SK-N-SH (cell line): ENCODE results near the gene EFNB2. TPM values are rescaled to one million over a fixed set of nuclear protein-coding genes. Genes with fewer than 3 reads are reported as not detected.

Source experiments
- CTCF ChIA-PET: fragments of 300-600, 350-600 bp; formaldehyde crosslinking; extraction: SDS; loops from one replicate; lab custom pipeline; 2021; lab: Yijun Ruan, JAX
- POLR2A ChIA-PET: fragments of 350-600 bp; sonication (Branson Sonifier 250); formaldehyde crosslinking; extraction: SDS; loops from one replicate; lab custom pipeline; 2020; ENCODE audit warnings: antibody characterized with exemption, inconsistent platforms; lab: Yijun Ruan, JAX
- DNase-seq: peaks from one replicate; pipeline ENCODE4 v3.0.0; 2012
- H2AFZ ChIP-seq: fragments of 200-600 bp; sonication (generic); 2 replicates; pipeline ENCODE4 v1.8.1; 2016; ENCODE audit warnings: antibody characterized with exemption, mild to moderate bottlenecking, low read depth
- H3F3A ChIP-seq: fragments of 200-600 bp; sonication (generic); replicated peaks from 2 replicates; pipeline ENCODE3; 2016; ENCODE audit warnings: antibody characterized with exemption, mild to moderate bottlenecking; ENCODE audit not compliant: insufficient read depth
- H3K27ac ChIP-seq, 2 experiments: fragments of 200-500 bp in 1 of 2; fragments of 200-600 bp in 1 of 2; sonication (Bioruptor generic) in 1 of 2; sonication (generic), shearing (Covaris generic) in 1 of 2; 2 replicates each; pipeline versions ENCODE4 v1.5.1 to v1.6.1; 2014 to 2016; ENCODE audit warnings: low read depth in 2 of 2, inconsistent platforms in 1 of 2, low read length in 1 of 2, mild to moderate bottlenecking in 1 of 2, mixed read lengths in 1 of 2
- H3K27me3 ChIP-seq: fragments of 200-600 bp; sonication (generic), shearing (Covaris generic); 2 replicates; pipeline ENCODE4 v1.6.1; 2016; ENCODE audit warnings: mixed run types; ENCODE audit not compliant: insufficient read depth
- H3K36me3 ChIP-seq, 2 experiments: fragments of 200-500 bp in 1 of 2; fragments of 200-600 bp in 1 of 2; sonication (Bioruptor generic) in 1 of 2; sonication (generic) in 1 of 2; replicated peaks in 1 of 2; 2 replicates each; pipeline versions ENCODE3 to v1.5.1; 2014 to 2016; ENCODE audit warnings: low read length in 1 of 2, mild to moderate bottlenecking in 1 of 2; ENCODE audit not compliant: insufficient read depth in 2 of 2, control insufficient read depth in 1 of 2
- H3K4me1 ChIP-seq, 2 experiments: fragments of 200-500 bp in 1 of 2; fragments of 200-600 bp in 1 of 2; sonication (Bioruptor generic) in 1 of 2; sonication (generic), shearing (Covaris generic) in 1 of 2; 2 replicates each; pipeline versions ENCODE4 v1.5.1 to v1.6.1; 2014 to 2016; ENCODE audit warnings: low read depth in 1 of 2, low read length in 1 of 2, mixed run types in 1 of 2; ENCODE audit not compliant: insufficient read depth in 2 of 2, control insufficient read depth in 1 of 2
- H3K4me2 ChIP-seq: fragments of 200-600 bp; sonication (generic), shearing (Covaris generic); 2 replicates; pipeline ENCODE4 v1.6.1; 2017; ENCODE audit warnings: mixed run types
- H3K4me3 ChIP-seq, 2 experiments: fragments of 200-500 bp in 1 of 2; fragments of 200-600 bp in 1 of 2; sonication (Bioruptor generic) in 1 of 2; sonication (generic), shearing (Covaris generic) in 1 of 2; 2 replicates each; pipeline versions ENCODE4 v1.5.1 to v1.8.1; 2014 to 2016; ENCODE audit warnings: low read depth in 2 of 2, inconsistent platforms in 1 of 2, low read length in 1 of 2, mild to moderate bottlenecking in 1 of 2, mixed read lengths in 1 of 2, moderate library complexity in 1 of 2
- H3K79me2 ChIP-seq: fragments of 200-600 bp; sonication (generic); 2 replicates; pipeline ENCODE4 v1.8.1; 2017; ENCODE audit warnings: mild to moderate bottlenecking; ENCODE audit not compliant: insufficient read depth
- H3K9ac ChIP-seq: fragments of 200-600 bp; sonication (generic); 2 replicates; pipeline ENCODE4 v1.6.1; 2017; ENCODE audit warnings: mixed run types
- H3K9me2 ChIP-seq: fragments of 200-600 bp; sonication (generic); 2 replicates; pipeline ENCODE4 v1.6.1; 2017; ENCODE audit warnings: mixed run types
- H3K9me3 ChIP-seq: fragments of 200-600 bp; sonication (generic); 2 replicates; pipeline ENCODE4 v1.6.1; 2017; ENCODE audit warnings: mixed run types, mild to moderate bottlenecking, moderate library complexity
- H4K20me1 ChIP-seq: fragments of 200-600 bp; sonication (generic); 2 replicates; pipeline ENCODE4 v1.6.1; 2017; ENCODE audit warnings: mild to moderate bottlenecking, mixed run types; ENCODE audit not compliant: insufficient read depth
- CHD2 ChIP-seq: fragments of 150-350 bp; IDR thresholded peaks from 2 replicates; pipeline ENCODE4 v1.6.1; 2018; ENCODE audit warnings: low read length; ENCODE audit not compliant: partially characterized antibody
- ELF1 ChIP-seq: IDR thresholded peaks from 2 replicates; pipeline ENCODE4 v1.4.0; 2012
- EZH2phosphoT487 ChIP-seq: fragments of 200-600 bp; sonication (generic); IDR thresholded peaks from 2 replicates; pipeline ENCODE4 v1.6.1; 2017; ENCODE audit warnings: low read depth, mixed run types, mild to moderate bottlenecking, antibody characterized with exemption, moderate library complexity, borderline replicate concordance
- FOXJ3 ChIP-seq: sonication (generic); formaldehyde crosslinking; IDR thresholded peaks from 2 replicates; pipeline ENCODE4 v1.5.1; 2020; ENCODE audit warnings: mild to moderate bottlenecking, missing genetic modification reagents
- GABPA ChIP-seq: IDR thresholded peaks from 2 replicates; pipeline ENCODE4 v1.4.0; 2012; ENCODE audit warnings: low read depth, mild to moderate bottlenecking
- GATA2 ChIP-seq: sonication (generic); formaldehyde crosslinking; IDR thresholded peaks from 2 replicates; pipeline ENCODE4 v1.5.0; 2020; ENCODE audit warnings: mild to moderate bottlenecking, missing genetic modification reagents
- IRF3 ChIP-seq: fragments of 150-350 bp; IDR thresholded peaks from 2 replicates; pipeline ENCODE4 v1.6.1; 2016; ENCODE audit warnings: mild to moderate bottlenecking, low read depth, low read length
- MEF2A ChIP-seq: IDR thresholded peaks from 2 replicates; pipeline ENCODE4 v1.4.0; 2012; ENCODE audit warnings: low read depth, borderline replicate concordance
- PBX3 ChIP-seq: IDR thresholded peaks from 2 replicates; pipeline ENCODE4; 2012
- RAD21 ChIP-seq: IDR thresholded peaks from 2 replicates; pipeline ENCODE4 v1.6.1; 2012; ENCODE audit warnings: mild to moderate bottlenecking, low read length
- RFX5 ChIP-seq: IDR thresholded peaks from 2 replicates; pipeline ENCODE4 v1.6.1; 2012; ENCODE audit warnings: mild to moderate bottlenecking, improper control_type of control experiment, low read length
- SMC3 ChIP-seq: IDR thresholded peaks from 2 replicates; pipeline ENCODE4 v1.6.1; 2012; ENCODE audit warnings: low read depth, low read length, improper control_type of control experiment
- TCF12 ChIP-seq: IDR thresholded peaks from 2 replicates; pipeline ENCODE4 v1.4.0; 2012
- ZBTB33 ChIP-seq: IDR thresholded peaks from 2 replicates; pipeline ENCODE4 v1.4.0; 2012; ENCODE audit warnings: low read depth, borderline replicate concordance
- WGBS: methylation state at CpG from one replicate; pipeline ENCODE4 v1.1.6; 2017; ENCODE audit warnings: low lambda C conversion rate; 5-methylcytosine and 5-hydroxymethylcytosine counted together
- polyA plus RNA-seq, 3 experiments: library from polyadenylated mRNA; depleted of rRNA; stranded (reverse); fragments of >200 nt; gene quantifications; 2 replicates each; pipeline ENCODE4 v1.2.3, GENCODE V29; 2012
- TF ChIP-seq, protein P1 (sequence below): fragments of 200-600 bp; sonication (generic); IDR thresholded peaks from 2 replicates; pipeline ENCODE4 v1.6.1; 2017; ENCODE audit warnings: antibody characterized with exemption, mild to moderate bottlenecking, moderate library complexity

EFNB2 gene
- polyA plus RNA-seq, 1 of the 3 experiments (the other 2 are of a cell fraction), result 3.0 TPM

- 84% methylated on average over 12 of the region's 12 CpGs for WGBS
- no peak overlapping the region for H3K9ac ChIP-seq
- ChIA-PET POLR2A (no interaction called here), CTCF (interaction anchor here (0.8 to 1.9 kb wide), 4 partner anchors 9 to 443 kb away, joined by 3 to 6 read pairs (median 4); no protein-coding TSS in a partner anchor)
- H3K4me3 ChIP-seq, result no peak overlapping the region
- no peak for DNase-seq
- peaks cover 0 to 40% of the 10 kb centered on the region in 2 experiments; a peak in 2 of 4 replicates for H3K4me1 ChIP-seq
- no peak for TF ChIP-seq GATA2 (CRISPR knock-in tag)
- TF ChIP-seq TCF12, result no peak
- TF ChIP-seq MEF2A, result no peak
- no peak for TF ChIP-seq GABPA
- peak; percentile 45 for TF ChIP-seq SMC3
- peak; percentile 68 for TF ChIP-seq RAD21
- TF ChIP-seq, protein P1, sequence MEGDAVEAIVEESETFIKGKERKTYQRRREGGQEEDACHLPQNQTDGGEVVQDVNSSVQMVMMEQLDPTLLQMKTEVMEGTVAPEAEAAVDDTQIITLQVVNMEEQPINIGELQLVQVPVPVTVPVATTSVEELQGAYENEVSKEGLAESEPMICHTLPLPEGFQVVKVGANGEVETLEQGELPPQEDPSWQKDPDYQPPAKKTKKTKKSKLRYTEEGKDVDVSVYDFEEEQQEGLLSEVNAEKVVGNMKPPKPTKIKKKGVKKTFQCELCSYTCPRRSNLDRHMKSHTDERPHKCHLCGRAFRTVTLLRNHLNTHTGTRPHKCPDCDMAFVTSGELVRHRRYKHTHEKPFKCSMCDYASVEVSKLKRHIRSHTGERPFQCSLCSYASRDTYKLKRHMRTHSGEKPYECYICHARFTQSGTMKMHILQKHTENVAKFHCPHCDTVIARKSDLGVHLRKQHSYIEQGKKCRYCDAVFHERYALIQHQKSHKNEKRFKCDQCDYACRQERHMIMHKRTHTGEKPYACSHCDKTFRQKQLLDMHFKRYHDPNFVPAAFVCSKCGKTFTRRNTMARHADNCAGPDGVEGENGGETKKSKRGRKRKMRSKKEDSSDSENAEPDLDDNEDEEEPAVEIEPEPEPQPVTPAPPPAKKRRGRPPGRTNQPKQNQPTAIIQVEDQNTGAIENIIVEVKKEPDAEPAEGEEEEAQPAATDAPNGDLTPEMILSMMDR, result peak; percentile 71
- no peak for TF ChIP-seq PBX3
- H2AFZ ChIP-seq, result no peak overlapping the region
- H3K9me3 ChIP-seq, result no peaks in the 10 kb centered on the region
- H3F3A ChIP-seq, result no peaks in the 10 kb centered on the region
- H3K4me2 ChIP-seq, result no peak overlapping the region
- no peaks in the 10 kb centered on the region for H3K27me3 ChIP-seq
- no peaks in the 10 kb centered on the region for H3K36me3 ChIP-seq
- no peaks in the 10 kb centered on the region for H4K20me1 ChIP-seq
- H3K9me2 ChIP-seq, result no peaks in the 10 kb centered on the region
- H3K79me2 ChIP-seq, result peaks cover 5% of the 10 kb centered on the region; the same call in 1 of the 2 replicates
- no peak overlapping the region for H3K27ac ChIP-seq
Measured at GRCh38 chr13:106520251-106521054, 15.0 kb downstream of the EFNB2 start.

- no peak for TF ChIP-seq ELF1
- TF ChIP-seq FOXJ3, result no peak
- no peak for TF ChIP-seq GABPA
- TF ChIP-seq IRF3, result no peak
- no peak for TF ChIP-seq RAD21
- no peak for TF ChIP-seq CHD2
- no peak for TF ChIP-seq EZH2phosphoT487
- no peak for TF ChIP-seq ZBTB33
- TF ChIP-seq RFX5, result no peak
- TF ChIP-seq, all 33 proteins: peak for 0
- H4K20me1 ChIP-seq, result no peaks in the 10 kb centered on the region
- no peak overlapping the region for H3K27ac ChIP-seq
- H2AFZ ChIP-seq, result no peak overlapping the region
- no peak for DNase-seq
- H3K9me2 ChIP-seq, result no peaks in the 10 kb centered on the region
- H3K9ac ChIP-seq, result no peak overlapping the region
- 84% methylated on average over 9 of the region's 11 CpGs for WGBS
- H3K4me2 ChIP-seq, result no peak overlapping the region
- H3K4me3 ChIP-seq, result no peak overlapping the region
- no peaks in the 10 kb centered on the region for H3K36me3 ChIP-seq
- peaks cover 0 to 33% of the 10 kb centered on the region in 2 experiments; a peak in 2 of 4 replicates for H3K4me1 ChIP-seq
- CTCF ChIA-PET, result no interaction called here
- H3K79me2 ChIP-seq, result peaks cover 5% of the 10 kb centered on the region; the same call in 1 of the 2 replicates
- H3K9me3 ChIP-seq, result no peaks in the 10 kb centered on the region
- H3K27me3 ChIP-seq, result no peaks in the 10 kb centered on the region
- POLR2A ChIA-PET, result no interaction called here
- no peaks in the 10 kb centered on the region for H3F3A ChIP-seq
Measured at GRCh38 chr13:106518512-106518911, 16.9 kb downstream of the EFNB2 start.
